Measurements from ENCODE around the gene CC2D2A.
A peak's percentile ranks its signal among the peaks of the same experiment; 100 is the strongest.
"Not testable (repeated sequence)": the region's sequence is repeated elsewhere in the genome, so short reads cannot be mapped to it uniquely, and the experiment has no call there.

The CC2D2A gene

DNA sequence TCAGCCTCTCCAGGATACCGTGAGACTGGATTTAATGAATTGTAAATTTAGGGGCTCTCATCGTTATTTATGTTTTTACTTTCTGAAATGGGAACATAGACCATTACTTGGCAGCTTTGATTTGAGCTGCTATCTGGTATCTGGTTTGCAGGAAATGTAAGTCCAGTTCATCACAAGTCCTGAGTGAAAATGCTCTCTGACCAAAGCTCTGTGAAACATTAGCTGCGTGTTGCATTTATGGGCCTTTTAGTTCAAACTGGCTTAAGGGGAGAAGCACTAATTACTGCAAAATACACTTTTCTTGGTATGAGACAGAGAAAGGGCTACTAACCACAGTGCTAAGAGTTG, 420 bp downstream of the CC2D2A start:
- no peak for DNase-seq

DNA sequence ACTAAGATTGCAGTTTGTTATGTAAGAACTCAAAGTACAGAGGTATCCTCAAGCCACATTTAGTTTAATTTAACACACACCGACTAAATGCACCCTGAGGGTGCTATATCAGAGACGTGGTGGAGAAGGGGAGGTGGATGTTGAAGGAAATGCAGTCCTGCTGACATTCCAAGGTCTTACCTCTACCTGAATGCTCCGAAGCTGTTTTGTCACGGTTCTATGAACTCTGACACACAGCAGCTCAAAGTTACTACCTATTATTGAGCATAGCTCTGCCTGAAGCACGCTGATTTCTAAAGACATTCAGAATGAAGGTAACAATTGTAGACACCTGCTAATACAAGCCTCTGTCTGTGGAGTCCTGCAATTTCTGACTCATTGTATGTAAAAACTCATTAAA, 6.7 kb downstream of the CC2D2A start:
- no peak for DNase-seq

DNA sequence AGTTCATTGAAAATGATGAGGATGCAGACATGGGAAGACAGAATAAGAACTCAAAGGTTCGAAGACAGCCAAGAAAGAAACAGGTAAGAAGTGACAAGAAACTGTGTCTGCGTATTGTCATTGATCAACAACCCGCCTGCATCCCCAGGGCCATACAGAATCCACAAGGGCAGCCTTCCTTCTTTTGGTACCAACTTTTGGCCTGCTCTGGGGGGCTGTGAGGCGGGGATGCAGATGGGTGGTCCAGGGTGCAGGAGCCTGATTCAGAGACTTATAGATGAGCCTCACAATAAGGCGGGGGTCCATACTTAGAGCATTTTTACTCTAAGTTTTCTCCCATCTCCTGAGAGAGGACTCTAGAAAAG, 9.0 kb downstream of the CC2D2A start:
- no peak for DNase-seq

DNA sequence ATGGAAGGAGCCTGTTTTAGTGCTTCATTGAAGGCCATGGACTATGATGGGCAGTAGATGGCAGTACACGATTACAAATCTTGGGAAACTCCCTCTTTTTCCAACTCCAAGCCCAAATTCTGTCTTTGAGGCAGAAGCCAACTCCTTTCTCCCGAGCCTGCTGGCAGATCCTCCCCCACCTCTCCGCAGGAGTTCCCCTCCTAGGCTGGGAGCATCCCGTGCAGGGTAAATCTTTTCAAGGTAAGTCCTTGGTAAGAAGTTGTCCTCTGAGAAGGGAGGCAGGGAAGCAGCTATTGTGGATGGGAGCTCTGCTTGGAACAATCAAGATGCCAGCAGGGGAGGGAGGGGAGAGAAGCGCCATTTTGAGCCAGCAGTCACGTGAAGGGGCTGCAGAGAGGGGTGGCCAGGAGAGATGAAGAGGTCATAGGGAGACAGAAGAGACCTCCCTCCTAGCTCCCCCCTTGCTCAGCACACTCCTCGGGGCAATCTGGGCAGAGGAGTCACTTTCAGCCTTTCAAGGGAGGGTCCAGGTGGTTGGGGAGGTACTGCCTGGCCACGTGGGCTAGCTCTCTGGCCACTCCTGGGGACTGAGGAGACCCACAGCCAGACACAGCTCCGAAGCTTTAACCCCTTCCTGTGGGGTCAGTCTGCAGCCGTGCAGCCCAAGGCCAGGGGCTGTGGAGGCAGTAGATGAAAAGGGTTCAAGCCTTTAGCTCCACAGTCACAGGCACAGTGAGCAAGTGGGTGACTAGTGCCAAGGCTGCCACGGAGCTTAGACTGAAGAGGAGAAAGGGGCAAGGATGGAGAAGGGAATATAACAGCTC, 9.6 kb downstream of the CC2D2A start:
- DNase-seq, result peak; percentile 90

DNA sequence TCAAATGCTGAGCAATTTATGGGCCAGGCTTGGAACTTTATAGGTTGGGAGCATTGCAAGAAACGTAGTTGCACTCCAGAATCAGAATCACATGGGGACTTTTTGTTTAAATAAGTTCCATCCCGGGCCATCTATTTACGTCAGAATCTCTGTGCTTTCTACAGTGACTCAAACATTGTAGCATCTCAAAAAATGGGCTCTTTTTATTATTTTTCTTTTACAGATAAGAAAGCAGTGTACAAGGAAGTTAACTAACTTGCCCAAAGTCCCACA, 10.2 kb downstream of the CC2D2A start:
- DNase-seq, result no peak

DNA sequence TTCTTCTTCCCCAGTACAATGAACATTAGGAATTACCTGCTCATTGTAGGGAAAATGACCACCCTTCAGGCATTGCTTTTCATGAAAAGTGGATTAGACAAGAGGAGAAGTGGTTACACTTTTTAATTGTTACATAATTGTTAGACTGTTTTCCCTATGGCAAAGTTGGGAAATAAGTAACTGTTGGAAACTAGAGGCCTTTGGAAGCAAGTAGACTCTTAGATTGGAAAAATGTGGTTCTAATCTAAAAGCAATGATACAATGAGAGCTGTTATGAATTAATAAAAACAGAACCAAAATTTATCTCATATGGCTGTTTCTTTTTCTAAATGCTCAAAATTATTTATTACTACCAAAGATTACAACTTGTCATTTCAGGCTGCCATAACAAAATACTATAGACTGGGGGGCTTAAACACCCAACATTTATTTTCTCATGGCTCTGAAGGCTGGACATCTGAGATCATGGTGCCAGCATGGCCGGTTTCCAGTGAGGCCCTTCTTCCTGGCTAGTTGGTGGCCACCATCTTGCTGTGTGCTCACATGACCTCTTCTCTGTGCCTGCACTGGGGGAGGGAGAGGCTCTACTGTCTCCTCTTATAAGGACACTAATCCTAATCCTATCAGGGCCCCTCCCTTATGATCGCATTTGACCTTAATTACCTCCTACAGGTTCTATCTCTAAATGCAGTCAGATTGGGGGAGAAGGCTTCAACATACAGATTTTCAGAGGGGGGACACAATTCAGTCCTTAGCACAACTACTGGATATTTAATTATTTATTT, 12.5 kb downstream of the CC2D2A start:
- no peak for DNase-seq

DNA sequence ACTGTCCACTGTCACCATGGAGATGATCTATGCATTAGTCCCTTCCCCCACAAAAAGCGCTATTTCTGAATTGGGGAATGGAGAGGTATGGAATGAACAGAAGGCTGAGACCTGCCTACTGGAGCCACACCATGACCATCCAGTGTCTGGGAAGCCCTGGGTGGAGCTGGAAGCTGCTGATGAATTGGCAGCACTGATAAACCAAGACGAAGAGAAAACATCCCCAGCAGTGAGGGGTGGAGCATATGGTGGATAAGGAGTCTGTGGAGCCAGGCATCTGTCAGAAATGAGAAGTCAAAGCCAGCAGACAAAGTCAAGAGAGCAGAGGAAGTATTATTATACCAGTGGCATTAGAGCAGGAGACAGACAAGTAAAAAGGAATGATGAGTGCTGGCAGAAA, 13.2 kb downstream of the CC2D2A start:
- DNase-seq, result no peak

DNA sequence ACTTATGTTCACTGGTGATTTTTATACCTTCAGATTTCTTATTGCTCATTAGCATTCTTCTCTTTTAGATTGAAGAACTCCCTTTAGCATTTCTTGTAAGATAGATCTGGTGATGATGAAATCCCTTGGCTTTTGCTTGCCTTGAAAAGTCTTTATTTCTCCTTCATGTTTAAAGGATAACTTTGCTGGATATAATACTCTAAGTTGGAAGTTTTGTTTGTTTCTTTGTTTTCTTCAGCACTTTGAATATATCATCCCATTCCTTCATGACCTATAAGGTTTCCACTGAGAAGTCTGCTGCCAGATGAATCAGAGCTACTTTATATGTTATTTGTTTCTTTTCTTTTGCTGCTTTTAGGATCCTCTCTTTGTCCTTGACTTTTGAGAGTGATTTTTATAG, 18.5 kb downstream of the CC2D2A start:
- no peak for DNase-seq

DNA sequence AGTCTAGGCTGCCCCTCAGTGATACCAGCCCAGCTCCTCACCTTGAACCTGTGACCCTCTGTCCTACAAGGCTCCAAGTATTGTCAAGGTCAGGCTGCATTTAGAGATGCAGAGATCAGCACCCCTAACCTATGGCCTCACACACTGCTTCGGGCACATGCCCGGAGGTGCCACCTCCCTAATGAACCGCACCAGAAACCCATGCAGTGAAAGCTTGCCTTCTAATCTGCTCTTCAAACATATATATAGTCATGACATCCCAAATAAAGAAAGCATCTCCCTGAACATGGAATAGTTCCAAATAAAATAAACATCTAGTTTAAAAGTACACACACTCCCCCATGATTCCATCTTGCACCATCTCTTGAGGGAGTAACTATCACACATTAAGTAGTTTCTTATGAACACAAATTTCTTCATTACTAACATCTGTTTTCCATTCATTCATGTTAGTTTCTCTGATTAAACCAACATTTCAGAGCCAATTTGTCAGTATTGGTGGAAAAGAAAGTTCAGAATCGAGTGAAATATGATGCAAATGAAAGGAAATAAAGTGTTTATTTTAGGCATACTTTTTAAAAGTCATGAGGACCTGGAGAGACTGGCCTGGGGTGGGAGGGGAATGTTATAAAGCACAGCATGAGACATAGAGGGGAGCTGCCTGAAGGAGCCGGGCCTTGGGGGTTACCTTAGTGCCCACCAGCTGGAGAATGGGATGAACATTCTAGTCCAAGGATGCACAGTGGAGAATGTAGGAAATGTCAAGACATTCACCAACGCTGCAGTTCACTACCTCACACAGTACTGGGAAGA, 19.2 kb downstream of the CC2D2A start:
- no peak for DNase-seq

DNA sequence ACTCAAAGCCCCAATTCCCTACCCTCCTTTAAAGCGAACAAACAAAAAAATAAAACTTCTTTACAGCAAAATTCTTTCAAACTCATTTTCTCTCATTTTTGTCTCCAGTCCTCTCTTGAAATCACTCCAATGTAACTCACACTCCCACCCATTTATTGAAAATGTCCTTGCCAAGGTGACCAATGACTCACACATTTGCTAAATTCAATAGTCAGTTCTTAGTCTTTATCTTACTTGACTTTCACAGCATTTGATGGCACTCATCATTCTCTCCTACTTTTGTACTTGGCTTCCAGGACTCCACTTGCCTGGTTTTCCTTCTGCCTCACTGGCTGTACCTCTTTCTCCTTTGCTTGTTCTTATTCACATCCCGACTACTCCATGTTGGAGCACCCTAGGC, 19.9 kb downstream of the CC2D2A start:
- DNase-seq, result no peak

DNA sequence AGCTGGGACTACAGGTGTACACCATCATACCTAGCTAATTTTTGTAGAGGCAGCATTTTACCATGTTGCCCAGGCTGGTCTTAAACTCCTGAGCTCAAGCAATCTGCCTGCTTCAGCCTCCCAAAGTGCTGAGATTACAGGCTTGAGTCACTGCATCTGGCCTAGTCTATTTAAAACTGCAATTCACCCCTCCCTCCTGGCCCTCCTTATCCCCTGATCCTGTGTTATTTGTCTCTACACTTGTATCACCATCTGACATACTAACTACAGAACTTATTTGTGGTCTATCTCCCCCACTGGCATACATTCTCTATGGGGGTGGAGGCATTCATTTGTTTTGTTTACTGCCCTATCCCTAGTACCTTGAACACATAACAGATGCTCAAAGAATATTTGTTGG, 23.7 kb downstream of the CC2D2A start:
- DNase-seq, result no peak

DNA sequence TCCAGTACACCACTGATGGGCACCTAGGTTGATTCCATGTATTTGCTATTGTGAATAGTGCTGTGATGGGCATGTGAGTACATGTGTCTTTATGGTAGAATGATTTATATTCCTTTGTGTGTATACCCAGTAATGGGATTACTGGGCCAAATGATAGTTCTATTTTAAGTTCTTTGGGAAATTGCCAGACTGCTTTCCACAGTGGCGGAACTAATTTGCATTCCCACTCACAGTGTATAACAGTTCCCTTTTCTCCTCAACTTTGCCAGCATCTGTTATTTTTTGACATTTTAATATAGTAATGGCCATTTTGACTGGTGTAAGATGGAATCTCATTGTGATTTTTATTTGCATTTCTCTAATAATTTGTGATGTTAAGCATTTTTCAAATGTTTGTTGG, 25.9 kb downstream of the CC2D2A start:
- no peak for DNase-seq

DNA sequence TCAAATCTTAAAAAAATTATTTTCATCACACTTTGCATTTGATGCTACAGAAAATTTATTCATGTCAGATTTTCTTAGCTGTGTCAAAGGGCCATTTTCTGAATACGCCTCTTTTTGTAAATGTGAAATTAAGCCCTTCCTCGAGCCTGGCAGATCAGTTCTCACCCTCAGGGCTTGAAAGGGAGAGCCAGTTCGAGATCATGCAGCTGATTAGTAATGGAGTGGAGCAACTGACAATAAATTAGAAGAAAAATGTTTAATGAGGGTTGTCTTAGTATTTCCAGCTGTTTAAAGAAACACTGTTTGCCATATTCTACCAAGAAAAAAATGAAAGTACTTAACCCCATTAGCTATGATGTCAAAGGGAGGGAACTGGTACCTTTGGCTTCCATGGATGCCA, 28.7 kb downstream of the CC2D2A start:
- no peak for DNase-seq

DNA sequence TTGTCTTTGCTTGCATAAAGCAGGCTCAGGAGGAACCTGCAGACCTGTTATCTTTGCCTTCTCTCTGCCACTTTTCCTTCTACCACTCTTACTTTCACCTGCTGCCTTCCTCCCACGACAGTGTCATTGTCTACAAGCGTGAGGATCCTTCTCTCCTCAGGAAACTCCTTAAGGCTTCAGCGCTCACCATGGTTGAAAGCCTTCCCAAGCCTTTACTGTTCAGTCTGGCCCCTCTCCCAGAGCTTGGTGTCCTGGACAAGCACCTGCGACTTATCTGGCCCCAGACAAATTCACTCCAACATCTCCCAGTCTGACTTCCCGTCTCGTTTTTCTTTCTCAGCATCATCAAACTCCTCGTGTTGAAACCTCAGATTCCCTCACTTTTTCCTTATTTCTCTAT, 31.0 kb downstream of the CC2D2A start:
- DNase-seq, result no peak

DNA sequence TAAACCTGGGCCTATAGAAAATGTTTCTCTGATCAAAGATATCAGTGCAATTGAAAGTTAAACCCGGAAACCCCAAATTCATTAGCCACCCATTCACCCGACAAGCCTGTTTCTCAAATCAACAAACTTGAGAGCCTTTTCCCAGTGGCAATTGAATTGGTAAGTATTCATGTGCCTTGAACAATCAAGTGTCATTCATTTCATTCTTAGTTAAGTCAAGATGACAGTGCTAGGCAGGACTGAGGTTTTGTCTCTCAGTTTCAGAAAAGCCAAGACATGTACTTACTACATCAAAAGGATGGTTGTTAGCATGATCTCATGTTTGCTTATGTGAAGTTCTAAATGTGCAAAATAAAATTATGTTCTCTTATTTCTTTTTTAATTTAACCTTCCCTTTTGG, 32.3 kb downstream of the CC2D2A start:
- DNase-seq, result no peak

DNA sequence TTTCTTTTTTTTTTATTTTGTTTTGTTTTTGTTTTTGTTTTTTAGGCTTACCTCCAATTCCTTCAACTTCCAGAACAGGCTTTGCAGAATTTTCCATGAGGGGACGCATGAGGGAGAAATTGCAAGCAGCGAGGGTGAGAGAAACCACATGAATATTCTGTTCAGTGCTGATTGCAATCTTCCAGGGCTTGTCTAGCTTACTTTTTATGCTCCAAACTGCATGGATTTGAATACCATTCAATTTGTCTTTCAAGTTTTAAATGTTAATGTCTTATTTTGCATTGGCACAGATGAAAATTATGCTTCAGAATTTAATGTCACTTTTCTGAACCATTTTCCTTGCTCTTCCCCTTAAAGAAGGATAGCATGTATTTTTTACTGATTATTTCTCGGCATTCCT, 32.7 kb downstream of the CC2D2A start:
- no peak for DNase-seq

DNA sequence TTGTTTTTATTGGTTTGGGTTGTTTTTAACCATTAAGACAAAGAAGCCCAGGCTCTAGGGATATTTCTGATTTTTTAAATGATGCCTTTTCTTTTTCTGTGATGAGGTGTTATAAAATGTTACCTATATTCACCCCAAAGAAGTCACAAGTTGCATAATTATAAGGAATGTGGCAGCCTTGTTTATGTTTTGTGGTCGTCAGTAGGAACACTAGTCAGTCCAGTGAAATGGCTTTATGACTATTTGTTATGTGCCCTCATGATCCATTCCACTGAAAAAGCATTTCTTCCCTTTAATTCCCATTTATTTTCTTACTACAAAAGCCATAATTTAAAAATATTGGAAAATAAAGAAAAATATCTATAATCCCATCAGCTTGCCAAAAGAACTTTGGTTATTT, 34.4 kb downstream of the CC2D2A start:
- DNase-seq, result no peak

DNA sequence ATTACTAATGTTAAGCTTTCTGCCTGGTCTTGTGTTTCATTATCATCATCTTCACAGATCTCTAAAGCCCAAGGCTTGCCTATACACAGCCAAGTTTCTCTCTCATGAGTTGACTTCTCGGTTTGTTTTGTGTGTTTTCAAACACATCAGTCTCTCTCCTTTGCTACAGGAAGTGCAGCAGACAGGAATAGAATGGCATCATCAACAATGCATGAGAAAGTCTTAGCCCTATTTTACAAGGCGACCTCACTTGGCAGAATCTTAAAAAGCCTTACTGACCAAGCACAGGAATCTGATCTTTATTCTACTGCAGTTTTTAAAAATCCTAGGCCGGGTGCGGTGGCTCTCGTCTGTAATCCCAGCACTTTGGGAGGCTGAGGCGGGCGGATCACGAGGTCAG, 36.8 kb downstream of the CC2D2A start:
- no peak for DNase-seq

DNA sequence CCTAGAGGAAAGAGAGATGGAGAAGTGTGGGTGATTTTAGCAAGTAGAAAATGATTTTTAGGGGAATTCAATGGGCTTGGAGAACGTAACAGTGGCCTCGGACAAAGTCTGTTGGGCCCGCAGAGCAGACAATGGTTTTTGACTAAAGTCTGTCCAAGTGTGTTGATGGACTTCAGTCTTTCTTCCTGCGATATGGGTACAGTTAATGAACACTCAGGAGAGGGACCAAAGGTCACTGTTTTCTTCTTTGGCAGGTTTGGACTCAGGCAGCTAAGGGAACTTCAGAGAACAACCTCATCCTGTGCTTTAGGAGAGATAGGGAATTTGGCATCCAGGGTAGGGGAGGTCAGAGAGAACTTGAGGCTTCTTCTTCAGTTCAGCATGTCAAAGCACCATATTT, 38.0 kb downstream of the CC2D2A start:
- DNase-seq, result no peak

DNA sequence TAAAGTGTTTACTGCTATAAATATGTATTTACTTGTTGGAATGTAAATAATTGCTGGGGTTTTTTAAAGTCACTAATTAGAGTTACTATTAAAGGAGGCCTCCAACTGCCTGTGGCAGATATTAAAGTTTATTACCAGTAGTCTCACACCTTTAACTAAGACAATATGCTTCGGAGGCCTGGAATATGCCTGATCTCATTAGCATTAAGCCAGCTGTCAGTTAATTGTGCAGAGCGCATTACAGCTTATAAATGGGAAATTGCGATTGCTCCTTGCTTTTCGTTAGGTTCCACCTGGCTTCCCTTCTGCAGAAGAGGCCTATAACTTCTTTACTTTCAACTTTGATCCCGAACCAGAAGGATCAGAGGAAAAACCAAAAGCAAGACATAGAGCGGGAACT, 41.3 kb downstream of the CC2D2A start:
- DNase-seq, result no peak

DNA sequence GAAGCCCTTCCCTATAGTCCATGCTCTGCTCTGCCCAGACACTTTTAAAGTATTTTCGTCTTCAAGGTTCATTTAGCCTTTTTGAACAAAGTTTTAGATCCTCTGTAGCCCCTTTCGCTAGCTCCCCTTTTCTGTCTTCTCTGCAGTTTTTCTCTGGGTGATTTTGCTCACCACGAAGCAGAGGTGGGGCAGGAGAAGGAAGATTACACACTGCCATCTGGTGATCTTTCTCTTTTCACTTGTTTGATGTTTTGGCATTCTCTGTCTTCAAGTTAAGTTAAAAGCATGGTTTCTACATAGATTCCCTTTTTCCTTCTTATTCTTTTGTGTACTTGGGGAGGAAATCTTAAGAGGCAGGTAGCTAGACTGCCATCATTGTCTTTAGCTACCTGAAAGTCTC, 43.9 kb downstream of the CC2D2A start:
- DNase-seq, result no peak

DNA sequence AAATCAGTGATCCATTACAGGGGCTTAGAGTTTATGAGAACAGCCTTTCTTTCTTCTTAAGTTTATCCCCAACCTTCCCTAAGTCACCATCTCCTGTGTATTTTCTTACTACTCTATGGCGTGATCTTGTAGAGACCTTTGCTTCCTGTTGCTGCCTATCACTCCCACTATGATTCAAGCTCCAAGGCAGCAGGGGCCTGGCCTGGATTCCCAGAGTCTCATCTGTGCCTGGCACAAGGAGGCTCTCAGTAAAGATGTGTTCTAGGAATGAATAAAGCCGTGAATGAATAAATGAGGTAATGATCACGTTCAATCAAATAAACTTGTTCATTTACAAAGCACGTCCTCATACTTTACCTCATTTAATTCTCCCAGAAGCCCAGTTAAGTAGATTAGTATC, 45.4 kb downstream of the CC2D2A start:
- no peak for DNase-seq

DNA sequence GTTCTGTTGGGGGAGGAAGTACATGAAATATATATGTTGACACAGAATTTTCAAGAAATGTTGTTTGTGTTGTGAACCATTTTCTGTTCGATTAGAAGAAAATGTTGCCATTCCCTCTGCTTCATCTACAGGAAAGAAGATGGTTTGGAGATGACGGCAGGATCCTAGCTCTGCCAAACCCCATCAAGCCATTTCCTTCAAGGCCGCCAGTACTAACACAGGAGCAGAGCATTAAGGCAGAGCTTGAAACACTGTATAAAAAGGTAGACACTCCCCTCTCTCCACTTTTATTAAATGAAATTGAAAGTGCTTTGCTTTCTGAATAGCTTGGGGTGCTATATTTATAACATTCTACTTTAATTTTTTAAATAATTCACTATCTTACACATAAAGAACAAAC, 46.8 kb downstream of the CC2D2A start:
- DNase-seq, result no peak

DNA sequence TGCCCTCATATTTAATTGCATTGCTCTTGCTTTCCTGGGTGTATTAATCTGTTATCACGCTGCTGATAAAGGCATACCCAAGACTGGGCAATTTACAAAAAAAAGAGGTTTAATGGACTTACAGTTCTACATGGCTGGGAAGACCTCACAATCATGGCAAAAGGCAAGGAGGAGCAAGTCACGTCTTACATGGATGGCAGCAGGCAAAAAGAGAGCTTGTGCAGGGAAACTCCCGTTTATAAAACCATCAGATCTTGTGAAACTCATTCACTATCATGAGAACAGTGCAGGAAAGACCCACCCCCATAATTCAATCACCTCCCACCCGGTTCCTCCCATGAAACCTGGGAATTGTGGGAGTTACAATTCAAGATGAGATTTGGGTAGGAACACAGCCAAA, 48.0 kb downstream of the CC2D2A start:
- DNase-seq, result not testable (repeated sequence)
